GM23338 (cell line): ENCODE data around the gene RICTOR. TPM values are rescaled to one million over a fixed set of nuclear protein-coding genes. Genes with fewer than 3 reads are reported as not detected.

Source experiments
- ATAC-seq: fragments of 200-7000 bp; cut with Tn5 transposase; 3 replicates; pipeline ENCODE4 v1.9.1; 2020
- DNase-seq: peaks from one replicate; pipeline ENCODE4 v3.0.0-alpha.2; 2015; ENCODE audit warnings: low spot score
- H2AFZ ChIP-seq: fragments of 200-600 bp; sonication (generic); 2 replicates; pipeline ENCODE4 v1.8.0; 2016; ENCODE audit warnings: antibody characterized with exemption, mild to moderate bottlenecking, moderate library complexity
- H3F3A ChIP-seq: fragments of 200-600 bp; sonication (generic); replicated peaks from 2 replicates; pipeline ENCODE4 v1.8.0; 2017; ENCODE audit warnings: antibody characterized with exemption, mixed run types, low read depth
- H3K27ac ChIP-seq: fragments of 200-600 bp; sonication (generic); 2 replicates; pipeline ENCODE4 v1.6.1; 2016; ENCODE audit warnings: low read depth
- H3K27me3 ChIP-seq: fragments of 200-600 bp; sonication (generic); 2 replicates; pipeline ENCODE4 v1.8.0; 2016; ENCODE audit warnings: mild to moderate bottlenecking, mixed run types, moderate library complexity; ENCODE audit not compliant: insufficient read depth
- H3K36me3 ChIP-seq: fragments of 200-600 bp; sonication (generic); 2 replicates; pipeline ENCODE4 v1.8.0; 2016; ENCODE audit warnings: mild to moderate bottlenecking; ENCODE audit not compliant: insufficient read depth
- H3K4me1 ChIP-seq: fragments of 200-600 bp; sonication (generic); 2 replicates; pipeline ENCODE4 v1.8.0; 2016; ENCODE audit warnings: mild to moderate bottlenecking, moderate library complexity; ENCODE audit not compliant: insufficient read depth
- H3K4me2 ChIP-seq: fragments of 200-600 bp; sonication (generic); 2 replicates; pipeline ENCODE4 v1.7.1; 2017; ENCODE audit warnings: mixed run types
- H3K4me3 ChIP-seq: fragments of 200-600 bp; sonication (generic); 2 replicates; pipeline ENCODE4 v1.6.1; 2016; ENCODE audit warnings: mixed run types
- H3K79me2 ChIP-seq: fragments of 200-600 bp; sonication (generic); replicated peaks from 2 replicates; pipeline ENCODE4 v1.8.0; 2017; ENCODE audit warnings: mild to moderate bottlenecking; ENCODE audit not compliant: insufficient read depth
- H3K9me2 ChIP-seq: fragments of 200-600 bp; sonication (generic); 2 replicates; pipeline ENCODE4 v1.8.0; 2017; ENCODE audit not compliant: insufficient read depth
- H4K20me1 ChIP-seq: fragments of 200-600 bp; sonication (generic); replicated peaks from 2 replicates; pipeline ENCODE4 v1.8.0; 2017; ENCODE audit warnings: mild to moderate bottlenecking; ENCODE audit not compliant: insufficient read depth
- H3K27ac Mint-ChIP-seq: 2 replicates; pipeline ENCODE4 v1.8.0; 2020; ENCODE audit warnings: inconsistent platforms, mild to moderate bottlenecking, moderate library complexity, mixed read lengths
- H3K27me3 Mint-ChIP-seq: 3 replicates; pipeline ENCODE4 v1.8.0; 2022; ENCODE audit warnings: low read depth, mild to moderate bottlenecking, moderate library complexity, mixed read lengths, inconsistent platforms; ENCODE audit not compliant: insufficient read depth, poor library complexity
- H3K36me3 Mint-ChIP-seq: 3 replicates; pipeline ENCODE4 v1.8.0; 2021; ENCODE audit warnings: low read depth, mild to moderate bottlenecking, inconsistent platforms, moderate library complexity, mixed read lengths
- H3K4me1 Mint-ChIP-seq: 3 replicates; pipeline ENCODE4 v1.8.0; 2020; ENCODE audit warnings: mild to moderate bottlenecking, inconsistent platforms, mixed read lengths
- H3K4me3 Mint-ChIP-seq: 3 replicates; pipeline ENCODE4 v1.8.0; 2021; ENCODE audit warnings: moderate library complexity, mild to moderate bottlenecking, inconsistent platforms, mixed read lengths
- H3K9me3 Mint-ChIP-seq: 3 replicates; pipeline ENCODE4 v1.8.0; 2020; ENCODE audit warnings: moderate library complexity, mild to moderate bottlenecking, inconsistent platforms, mixed read lengths
- CREB1 ChIP-seq: fragments of 250-450 bp; sonication (Bioruptor Pico); IDR thresholded peaks from 2 replicates; pipeline ENCODE4 v1.5.0; 2020; ENCODE audit warnings: low read depth, mild to moderate bottlenecking, moderate library complexity
- EZH2 ChIP-seq: fragments of 200-600 bp; sonication (generic); IDR thresholded peaks from one replicate; pipeline ENCODE4 v1.8.0; 2017; ENCODE audit warnings: antibody characterized with exemption, mild to moderate bottlenecking, low read depth; ENCODE audit not compliant: unreplicated experiment
- JUNB ChIP-seq: IDR thresholded peaks from one replicate; pipeline ENCODE4 v1.6.1; 2016; ENCODE audit warnings: antibody characterized with exemption; ENCODE audit not compliant: unreplicated experiment
- NANOG ChIP-seq: IDR thresholded peaks from 2 replicates; pipeline ENCODE4 v1.6.1; 2016; ENCODE audit warnings: antibody characterized with exemption, borderline replicate concordance
- POLR2AphosphoS5 ChIP-seq: IDR thresholded peaks from 2 replicates; pipeline ENCODE4 v1.6.1; 2016; ENCODE audit warnings: antibody characterized with exemption, low read depth
- STAT1 ChIP-seq: IDR thresholded peaks from one replicate; pipeline ENCODE4 v1.6.1; 2016; ENCODE audit warnings: antibody characterized with exemption; ENCODE audit not compliant: unreplicated experiment
- ZNF331 ChIP-seq: fragments of 250-450 bp; sonication (Bioruptor Pico); IDR thresholded peaks from 2 replicates; pipeline ENCODE4 v1.5.0; 2020; ENCODE audit warnings: low read depth, mild to moderate bottlenecking, moderate library complexity
- polyA plus RNA-seq: library from polyadenylated mRNA; unstranded; fragments of >200 nt; fragmentation: Nextera tagmentation; extraction: Ambion mirVana; gene quantifications from 2 replicates; pipeline ENCODE4 v1.2.1, GENCODE V29; 2016
- total RNA-seq: library from RNA; depleted of rRNA; stranded (reverse); fragments of >200 nt; shearing (Covaris generic); gene quantifications from 2 replicates; pipeline ENCODE4 v1.2.3, GENCODE V29; 2014
- TF ChIP-seq, protein P1 (sequence below): IDR thresholded peaks from one replicate; pipeline ENCODE4 v1.6.1; 2018; ENCODE audit warnings: antibody characterized with exemption; ENCODE audit not compliant: unreplicated experiment
- TF ChIP-seq, protein P2 (sequence below), 2 experiments: fragments of 200-600 bp in 1 of 2; sonication (generic) in 1 of 2; conservative IDR thresholded peaks; 2 replicates each; pipeline versions ENCODE4 v1.5.1 to v1.6.1; 2016 to 2017; ENCODE audit warnings: antibody characterized with exemption in 2 of 2, low read depth in 2 of 2, mild to moderate bottlenecking in 2 of 2, moderate library complexity in 1 of 2
- TF ChIP-seq, protein P3 (sequence below): IDR thresholded peaks from 2 replicates; pipeline ENCODE4 v1.6.1; 2016; ENCODE audit warnings: antibody characterized with exemption

The RICTOR gene
- total and polyA plus RNA-seq, 2 experiments from 2014 or later, result 9.9 to 27.4 TPM

DNA sequence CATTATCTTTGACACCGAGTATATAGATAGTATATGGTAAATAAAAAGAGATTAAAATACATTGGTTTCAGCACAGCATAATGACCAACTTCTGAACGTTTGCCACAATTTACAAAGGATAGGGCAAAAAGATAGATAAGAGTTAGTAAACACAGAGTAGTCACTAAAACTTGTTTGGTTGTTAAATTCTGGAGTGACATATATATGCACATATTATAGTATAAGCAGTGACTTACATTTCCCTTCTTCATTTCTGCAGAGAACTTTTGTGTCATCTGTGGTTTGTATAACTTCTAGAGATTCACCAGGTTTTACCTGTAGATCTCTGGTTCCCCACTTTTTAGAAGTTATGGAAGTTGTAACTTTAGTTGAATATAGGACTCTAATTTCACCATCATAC, 44.4 kb upstream of the RICTOR start (continued):
- TF ChIP-seq, protein P1, sequence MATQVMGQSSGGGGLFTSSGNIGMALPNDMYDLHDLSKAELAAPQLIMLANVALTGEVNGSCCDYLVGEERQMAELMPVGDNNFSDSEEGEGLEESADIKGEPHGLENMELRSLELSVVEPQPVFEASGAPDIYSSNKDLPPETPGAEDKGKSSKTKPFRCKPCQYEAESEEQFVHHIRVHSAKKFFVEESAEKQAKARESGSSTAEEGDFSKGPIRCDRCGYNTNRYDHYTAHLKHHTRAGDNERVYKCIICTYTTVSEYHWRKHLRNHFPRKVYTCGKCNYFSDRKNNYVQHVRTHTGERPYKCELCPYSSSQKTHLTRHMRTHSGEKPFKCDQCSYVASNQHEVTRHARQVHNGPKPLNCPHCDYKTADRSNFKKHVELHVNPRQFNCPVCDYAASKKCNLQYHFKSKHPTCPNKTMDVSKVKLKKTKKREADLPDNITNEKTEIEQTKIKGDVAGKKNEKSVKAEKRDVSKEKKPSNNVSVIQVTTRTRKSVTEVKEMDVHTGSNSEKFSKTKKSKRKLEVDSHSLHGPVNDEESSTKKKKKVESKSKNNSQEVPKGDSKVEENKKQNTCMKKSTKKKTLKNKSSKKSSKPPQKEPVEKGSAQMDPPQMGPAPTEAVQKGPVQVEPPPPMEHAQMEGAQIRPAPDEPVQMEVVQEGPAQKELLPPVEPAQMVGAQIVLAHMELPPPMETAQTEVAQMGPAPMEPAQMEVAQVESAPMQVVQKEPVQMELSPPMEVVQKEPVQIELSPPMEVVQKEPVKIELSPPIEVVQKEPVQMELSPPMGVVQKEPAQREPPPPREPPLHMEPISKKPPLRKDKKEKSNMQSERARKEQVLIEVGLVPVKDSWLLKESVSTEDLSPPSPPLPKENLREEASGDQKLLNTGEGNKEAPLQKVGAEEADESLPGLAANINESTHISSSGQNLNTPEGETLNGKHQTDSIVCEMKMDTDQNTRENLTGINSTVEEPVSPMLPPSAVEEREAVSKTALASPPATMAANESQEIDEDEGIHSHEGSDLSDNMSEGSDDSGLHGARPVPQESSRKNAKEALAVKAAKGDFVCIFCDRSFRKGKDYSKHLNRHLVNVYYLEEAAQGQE, result no peak
- TF ChIP-seq EZH2 (no peak), NANOG (no peak), STAT1 (no peak), POLR2AphosphoS5 (no peak)
- TF ChIP-seq, protein P2, sequence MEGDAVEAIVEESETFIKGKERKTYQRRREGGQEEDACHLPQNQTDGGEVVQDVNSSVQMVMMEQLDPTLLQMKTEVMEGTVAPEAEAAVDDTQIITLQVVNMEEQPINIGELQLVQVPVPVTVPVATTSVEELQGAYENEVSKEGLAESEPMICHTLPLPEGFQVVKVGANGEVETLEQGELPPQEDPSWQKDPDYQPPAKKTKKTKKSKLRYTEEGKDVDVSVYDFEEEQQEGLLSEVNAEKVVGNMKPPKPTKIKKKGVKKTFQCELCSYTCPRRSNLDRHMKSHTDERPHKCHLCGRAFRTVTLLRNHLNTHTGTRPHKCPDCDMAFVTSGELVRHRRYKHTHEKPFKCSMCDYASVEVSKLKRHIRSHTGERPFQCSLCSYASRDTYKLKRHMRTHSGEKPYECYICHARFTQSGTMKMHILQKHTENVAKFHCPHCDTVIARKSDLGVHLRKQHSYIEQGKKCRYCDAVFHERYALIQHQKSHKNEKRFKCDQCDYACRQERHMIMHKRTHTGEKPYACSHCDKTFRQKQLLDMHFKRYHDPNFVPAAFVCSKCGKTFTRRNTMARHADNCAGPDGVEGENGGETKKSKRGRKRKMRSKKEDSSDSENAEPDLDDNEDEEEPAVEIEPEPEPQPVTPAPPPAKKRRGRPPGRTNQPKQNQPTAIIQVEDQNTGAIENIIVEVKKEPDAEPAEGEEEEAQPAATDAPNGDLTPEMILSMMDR (conservative IDR thresholded peaks at IDR 0.05; ENCODE audit: low read depth in 2 of 2), result no peak

DNA sequence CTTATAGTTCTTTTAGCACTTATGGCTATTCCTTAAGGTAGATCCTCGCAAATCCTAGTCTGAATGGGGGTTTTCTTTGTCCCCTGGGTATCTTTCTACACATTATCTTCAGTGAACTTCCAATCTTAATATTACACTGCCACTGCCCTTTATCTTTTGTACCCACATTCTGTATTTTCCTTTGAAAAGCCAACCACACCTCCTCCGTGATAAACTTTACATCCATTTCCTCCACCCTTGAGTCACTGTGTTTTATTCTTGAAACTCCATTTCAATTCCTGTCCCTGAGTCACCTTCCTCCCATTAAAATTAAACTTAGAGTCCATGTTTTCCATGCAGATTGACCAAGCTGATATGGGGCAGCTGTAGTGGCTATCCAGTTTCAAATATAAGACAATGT, 43.2 kb upstream of the RICTOR start:
- H3K79me2 ChIP-seq, result no peaks in the 10 kb centered on the region
- DNase-seq (no peak), ATAC-seq (no peak)
- H3K27ac ChIP-seq, result no peak overlapping the region
- Mint-ChIP-seq H3K27me3 (no peaks in the 10 kb centered on the region), H3K36me3 (no peaks in the 10 kb centered on the region), H3K4me1 (no peaks in the 10 kb centered on the region), H3K9me3 (no peaks in the 10 kb centered on the region), H3K4me3 (no peak overlapping the region), H3K27ac (no peak overlapping the region; the same call in 1 of the 2 replicates)
- no peaks in the 10 kb centered on the region for H3F3A ChIP-seq
- H3K36me3 ChIP-seq, result no peaks in the 10 kb centered on the region
- H3K27me3 ChIP-seq, result no peaks in the 10 kb centered on the region
- H3K4me1 ChIP-seq, result no peaks in the 10 kb centered on the region
- no peaks in the 10 kb centered on the region for H3K9me2 ChIP-seq
- no peaks in the 10 kb centered on the region for H4K20me1 ChIP-seq
- no peak overlapping the region for H3K4me2 ChIP-seq
- no peak overlapping the region for H3K4me3 ChIP-seq
- no peak overlapping the region for H2AFZ ChIP-seq
- no peak for TF ChIP-seq NANOG
- TF ChIP-seq ZNF331, result no peak
- TF ChIP-seq JUNB, result no peak
- TF ChIP-seq, protein P2 (conservative IDR thresholded peaks at IDR 0.05; ENCODE audit: low read depth in 2 of 2), result no peak
- TF ChIP-seq, protein P3, sequence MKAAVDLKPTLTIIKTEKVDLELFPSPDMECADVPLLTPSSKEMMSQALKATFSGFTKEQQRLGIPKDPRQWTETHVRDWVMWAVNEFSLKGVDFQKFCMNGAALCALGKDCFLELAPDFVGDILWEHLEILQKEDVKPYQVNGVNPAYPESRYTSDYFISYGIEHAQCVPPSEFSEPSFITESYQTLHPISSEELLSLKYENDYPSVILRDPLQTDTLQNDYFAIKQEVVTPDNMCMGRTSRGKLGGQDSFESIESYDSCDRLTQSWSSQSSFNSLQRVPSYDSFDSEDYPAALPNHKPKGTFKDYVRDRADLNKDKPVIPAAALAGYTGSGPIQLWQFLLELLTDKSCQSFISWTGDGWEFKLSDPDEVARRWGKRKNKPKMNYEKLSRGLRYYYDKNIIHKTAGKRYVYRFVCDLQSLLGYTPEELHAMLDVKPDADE, result no peak
- TF ChIP-seq, protein P1, result no peak
- TF ChIP-seq CREB1 (CRISPR knock-in tag), result no peak
- no peak for TF ChIP-seq EZH2
